A673 (cell line): ENCODE data around the gene FLVCR2. TPM values are rescaled to one million over a fixed set of nuclear protein-coding genes. Genes with fewer than 3 reads are reported as not detected.

ENCODE experiments used
- BruUV-seq: library from RNA; stranded (reverse); fragments of 400-500 nt; replicated peaks from 2 replicates; lab custom pipeline; 2021; lab: Mats Ljungman, UMichigan
- CTCF ChIA-PET: fragments of 300-600 bp; sonication (Branson Sonifier 250); formaldehyde crosslinking; loops from one replicate; lab custom pipeline; 2022; ENCODE audit warnings: antibody characterized with exemption; lab: Charles Lee
- POLR2A ChIA-PET: fragments of 300-600 bp; sonication (Branson Sonifier 250); formaldehyde crosslinking; loops from one replicate; lab custom pipeline; 2022; ENCODE audit warnings: antibody characterized with exemption; ENCODE audit not compliant: low non-redundant PET; lab: Charles Lee
- DNase-seq: peaks from one replicate; pipeline ENCODE4 v3.0.0-alpha.2; 2015; ENCODE audit warnings: low spot score
- H3K27ac ChIP-seq: fragments of 200-600 bp; sonication (generic); 2 replicates; pipeline ENCODE4 v1.5.1; 2016; ENCODE audit warnings: mixed run types, low read depth, mild to moderate bottlenecking, mixed read lengths, antibody characterized with exemption, low read length; ENCODE audit not compliant: poor library complexity, severe bottlenecking
- H3K27me3 ChIP-seq: fragments of 200-600 bp; sonication (generic); replicated peaks from 2 replicates; pipeline ENCODE4 v1.6.1; 2017; ENCODE audit warnings: mixed run types, low read depth, mild to moderate bottlenecking, mixed read lengths, antibody characterized with exemption, low read length; ENCODE audit not compliant: insufficient read depth, poor library complexity
- H3K36me3 ChIP-seq: fragments of 200-600 bp; sonication (generic); 2 replicates; pipeline ENCODE4 v1.6.1; 2016; ENCODE audit warnings: mixed run types, mild to moderate bottlenecking, mixed read lengths, antibody characterized with exemption, low read length; ENCODE audit not compliant: insufficient read depth, poor library complexity, severe bottlenecking
- H3K4me1 ChIP-seq: fragments of 200-600 bp; sonication (generic); 2 replicates; pipeline ENCODE4 v1.6.1; 2017; ENCODE audit warnings: mixed run types, mild to moderate bottlenecking, mixed read lengths, antibody characterized with exemption, low read length; ENCODE audit not compliant: insufficient read depth, poor library complexity, severe bottlenecking
- H3K4me3 ChIP-seq: fragments of 200-600 bp; sonication (generic); 2 replicates; pipeline ENCODE4 v1.5.1; 2016; ENCODE audit warnings: low read depth, mixed run types, mild to moderate bottlenecking, mixed read lengths, low read length; ENCODE audit not compliant: poor library complexity, severe bottlenecking
- H3K9me3 ChIP-seq: fragments of 200-600 bp; sonication (generic); 2 replicates; pipeline ENCODE4 v1.6.1; 2016; ENCODE audit warnings: mixed run types, low read depth, mild to moderate bottlenecking, mixed read lengths, antibody characterized with exemption, low read length; ENCODE audit not compliant: poor library complexity, severe bottlenecking
- CTCF ChIP-seq: fragments of 300-800, 200-600 bp; sonication (generic); conservative IDR thresholded peaks from 2 replicates; pipeline ENCODE4 v1.5.1; 2017; ENCODE audit warnings: low read depth, mild to moderate bottlenecking, antibody characterized with exemption, low read length, moderate library complexity, mixed read lengths
- EZH2 ChIP-seq: fragments of 200-600 bp; sonication (generic); IDR thresholded peaks from 2 replicates; pipeline ENCODE4 v1.6.1; 2017; ENCODE audit warnings: borderline replicate concordance, low read depth, mild to moderate bottlenecking, mixed read lengths, antibody characterized with exemption, low read length; ENCODE audit not compliant: poor library complexity, severe bottlenecking
- intact Hi-C: fragments of 100-400 bp; cut with micrococcal nuclease; formaldehyde crosslinking; loops from one replicate; pipeline ENCODE4 v1.10.0; 2022; ENCODE audit not compliant: unreplicated experiment
- total RNA-seq: library from RNA; stranded (reverse); gene quantifications from 2 replicates; pipeline ENCODE4 v1.2.3, GENCODE V29; 2021

Gene FLVCR2
- total RNA-seq, 1 experiment from 2014 or later, result 3.5 TPM

GRCh38 chr14:75542588-75543091 is 35.8 kb upstream of the FLVCR2 start:
- DNase-seq, result no peak
- CTCF ChIA-PET, result no interaction called here
- BruUV-seq, result no TSS peak
- POLR2A ChIA-PET, result no interaction called here
- intact Hi-C loops, result no loop called here
- Histone ChIP-seq H3K27me3 (no peaks in the 10 kb centered on the region), H3K36me3 (no peaks in the 10 kb centered on the region), H3K9me3 (no peaks in the 10 kb centered on the region), H3K4me3 (no peak overlapping the region), H3K4me1 (no peaks in the 10 kb centered on the region), H3K27ac (no peak overlapping the region)
- TF ChIP-seq CTCF, result no peak
- TF ChIP-seq EZH2, result no peak

- no peaks in the 10 kb centered on the region for H3K36me3 ChIP-seq
- TF ChIP-seq EZH2, result no peak
- no peak for TF ChIP-seq CTCF
- H3K4me1 ChIP-seq, result no peaks in the 10 kb centered on the region
- BruUV-seq, result no TSS peak
- ChIA-PET CTCF (no interaction called here), POLR2A (no interaction called here)
- no peaks in the 10 kb centered on the region for H3K9me3 ChIP-seq
- intact Hi-C loops, result no loop called here
- H3K27ac ChIP-seq, result no peak overlapping the region
- H3K4me3 ChIP-seq, result no peak overlapping the region
- no peaks in the 10 kb centered on the region for H3K27me3 ChIP-seq
- no peak for DNase-seq
Measured at GRCh38 chr14:75543253-75543652, 35.2 kb upstream of the FLVCR2 start.

GRCh38 chr14:75543786-75544185 is 34.6 kb upstream of the FLVCR2 start:
- Histone ChIP-seq H3K36me3 (no peaks in the 10 kb centered on the region), H3K27me3 (no peaks in the 10 kb centered on the region), H3K27ac (no peak overlapping the region), H3K9me3 (no peaks in the 10 kb centered on the region), H3K4me3 (no peak overlapping the region), H3K4me1 (no peaks in the 10 kb centered on the region)
- intact Hi-C loops, result no loop called here
- no TSS peak for BruUV-seq
- DNase-seq, result no peak
- ChIA-PET CTCF (no interaction called here), POLR2A (no interaction called here)
- no peak for TF ChIP-seq CTCF
- no peak for TF ChIP-seq EZH2
